K562 (cell line): Measurements from ENCODE around the gene NLRP6. TPM values are rescaled to one million over a fixed set of nuclear protein-coding genes. Genes with fewer than 3 reads are reported as not detected.
A peak's percentile ranks its signal among the peaks of the same experiment; 100 is the strongest.

Experiments used
- ADNP ChIP-seq: fragments of 200-800 bp; sonication (Bioruptor generic); IDR thresholded peaks from 2 replicates; pipeline ENCODE4 v1.6.1; 2016; ENCODE audit warnings: missing genetic modification characterization, missing compliant biosample characterization
- GABPB2 ChIP-seq: fragments of 250-450 bp; sonication (Bioruptor Pico); conservative IDR thresholded peaks from 2 replicates; pipeline ENCODE4 v1.5.1; 2021; ENCODE audit warnings: mild to moderate bottlenecking
- GATA2 ChIP-seq: sonication (generic); formaldehyde crosslinking; IDR thresholded peaks from 2 replicates; pipeline ENCODE4 v1.4.0; 2020; ENCODE audit warnings: mild to moderate bottlenecking, missing genetic modification reagents
- HDAC2 ChIP-seq: fragments of 450-650 bp; IDR thresholded peaks from 2 replicates; pipeline ENCODE4 v1.6.1; 2016; ENCODE audit warnings: mild to moderate bottlenecking
- HMGN3 ChIP-seq: IDR thresholded peaks from 2 replicates; pipeline ENCODE4 v1.6.1; 2011; ENCODE audit warnings: borderline replicate concordance, low read depth, mild to moderate bottlenecking, mixed read lengths, low read length; ENCODE audit not compliant: insufficient read length; ENCODE audit errors: extremely low read depth
- JUN ChIP-seq, 2 experiments: sonication (generic) in 1 of 2; formaldehyde crosslinking in 1 of 2; IDR thresholded peaks; 2 replicates each; pipeline versions ENCODE4 v1.6.1 to v1.8.0; 2012 to 2022; ENCODE audit warnings: borderline replicate concordance in 2 of 2, mild to moderate bottlenecking in 2 of 2, improper control_type of control experiment in 1 of 2, low read depth in 1 of 2, low read length in 1 of 2, missing genetic modification reagents in 1 of 2
- JUNB ChIP-seq: fragments of 450-650 bp; formaldehyde crosslinking; conservative IDR thresholded peaks from 2 replicates; pipeline ENCODE4 v1.4.0; 2020; ENCODE audit warnings: mild to moderate bottlenecking
- LARP7 ChIP-seq: fragments of 450-650 bp; IDR thresholded peaks from 2 replicates; pipeline ENCODE4 v1.6.1; 2016
- MED1 ChIP-seq: sonication (generic); formaldehyde crosslinking; IDR thresholded peaks from 2 replicates; pipeline ENCODE4 v1.8.1; 2023; ENCODE audit warnings: missing genetic modification reagents, borderline replicate concordance
- MYNN ChIP-seq, 2 experiments: sonication (generic); formaldehyde crosslinking in 1 of 2; IDR thresholded peaks; 2 replicates each; pipeline versions ENCODE4 v1.5.0 to v1.6.1; 2016 to 2020; ENCODE audit warnings: antibody characterized with exemption in 1 of 2, missing genetic modification reagents in 1 of 2
- NCOA4 ChIP-seq: fragments of 450-650 bp; IDR thresholded peaks from 2 replicates; pipeline ENCODE4 v1.6.1; 2018; ENCODE audit warnings: mild to moderate bottlenecking; ENCODE audit not compliant: partially characterized antibody
- NUFIP1 ChIP-seq: fragments of 450-650 bp; IDR thresholded peaks from 2 replicates; pipeline ENCODE4 v1.6.1; 2018; ENCODE audit not compliant: partially characterized antibody
- OTX1 ChIP-seq: fragments of 450-650 bp; formaldehyde crosslinking; IDR thresholded peaks from 2 replicates; pipeline ENCODE4 v1.4.0; 2022; ENCODE audit warnings: mild to moderate bottlenecking
- POU5F1 ChIP-seq: fragments of 150-350 bp; IDR thresholded peaks from 2 replicates; pipeline ENCODE4 v1.6.1; 2014; ENCODE audit warnings: borderline replicate concordance, low read length, low read depth, mild to moderate bottlenecking; ENCODE audit not compliant: partially characterized antibody
- RBFOX2 ChIP-seq: fragments of 200-400 bp; formaldehyde crosslinking; IDR thresholded peaks from 2 replicates; pipeline ENCODE4 v1.6.1; 2017; ENCODE audit warnings: low read depth, mild to moderate bottlenecking, low read length, moderate library complexity
- RNF2 ChIP-seq: sonication (generic); IDR thresholded peaks from 2 replicates; pipeline ENCODE4 v1.6.1; 2016
- SMAD3 ChIP-seq: fragments of 450-650 bp; formaldehyde crosslinking; conservative IDR thresholded peaks from 2 replicates; pipeline ENCODE4 v1.4.0; 2020; ENCODE audit warnings: mild to moderate bottlenecking
- TGIF2 ChIP-seq: sonication (generic); formaldehyde crosslinking; IDR thresholded peaks from 2 replicates; pipeline ENCODE4 v1.8.1; 2022; ENCODE audit warnings: mild to moderate bottlenecking, missing genetic modification reagents, moderate library complexity
- ZKSCAN1 ChIP-seq: fragments of 150-350 bp; IDR thresholded peaks from 2 replicates; pipeline ENCODE4 v1.6.1; 2016; ENCODE audit warnings: low read depth, low read length
- ZNF224 ChIP-seq: sonication (generic); formaldehyde crosslinking; IDR thresholded peaks from 2 replicates; pipeline ENCODE4 v1.8.0; 2022; ENCODE audit warnings: mild to moderate bottlenecking, missing genetic modification reagents
- ZNF347 ChIP-seq: fragments of 450-650 bp; formaldehyde crosslinking; IDR thresholded peaks from 2 replicates; pipeline ENCODE4 v1.4.0; 2020; ENCODE audit warnings: low read depth, mild to moderate bottlenecking, moderate library complexity
- ZNF707 ChIP-seq: fragments of 250-450 bp; sonication (Bioruptor Pico); conservative IDR thresholded peaks from 2 replicates; pipeline ENCODE4 v1.8.0; 2022; ENCODE audit warnings: inconsistent platforms, mild to moderate bottlenecking, moderate library complexity
- ZNF830 ChIP-seq: fragments of 250-450 bp; sonication (Bioruptor Pico); IDR thresholded peaks from 2 replicates; pipeline ENCODE4 v1.5.0; 2021; ENCODE audit warnings: mild to moderate bottlenecking
- polyA plus RNA-seq, 8 experiments: library from polyadenylated mRNA; depleted of rRNA in 4 of 8; stranded (reverse) in 5 of 8; unstranded in 3 of 8; fragments of >200 nt; fragmentation: Nextera tagmentation in 2 of 8; fragmentation: Illumina TruSeq in 1 of 8; extraction: Ambion mirVana in 2 of 8; extraction: Trizol in 1 of 8; gene quantifications; 2 replicates each; pipeline versions ENCODE4 v1.2.1 to v1.2.3, GENCODE V29; 2011 to 2014; ENCODE audit warnings: inconsistent platforms in 1 of 8, missing spikeins in 1 of 8
- total RNA-seq, 7 experiments: library from RNA; depleted of rRNA in 6 of 7; stranded (reverse); fragments of >200 nt in 6 of 7; fragmentation: Illumina TruSeq in 2 of 7; extraction: Trizol in 2 of 7; gene quantifications; 2 replicates each; pipeline versions ENCODE4 v1.2.1 to v1.2.3, GENCODE V29; 2011 to 2021; ENCODE audit warnings: low replicate concordance in 1 of 7
- TF ChIP-seq, protein P1 (sequence below): sonication (generic); formaldehyde crosslinking; IDR thresholded peaks from 2 replicates; pipeline ENCODE4 v1.4.0; 2020; ENCODE audit warnings: mild to moderate bottlenecking, missing genetic modification reagents
- TF ChIP-seq, protein P2 (sequence below), 2 experiments: IDR thresholded peaks; 2 replicates each; pipeline ENCODE4 v1.6.1; 2012; ENCODE audit warnings: improper control_type of control experiment in 2 of 2, low read depth in 2 of 2, low read length in 2 of 2, borderline replicate concordance in 1 of 2

Gene NLRP6
- total and polyA plus RNA-seq, 9 of the 15 experiments (the other 6 are each of a cell fraction or from before 2014, with no cell fraction given): 0.03 to 0.18 (median 0.15) TPM; not detected in 5

DNA sequence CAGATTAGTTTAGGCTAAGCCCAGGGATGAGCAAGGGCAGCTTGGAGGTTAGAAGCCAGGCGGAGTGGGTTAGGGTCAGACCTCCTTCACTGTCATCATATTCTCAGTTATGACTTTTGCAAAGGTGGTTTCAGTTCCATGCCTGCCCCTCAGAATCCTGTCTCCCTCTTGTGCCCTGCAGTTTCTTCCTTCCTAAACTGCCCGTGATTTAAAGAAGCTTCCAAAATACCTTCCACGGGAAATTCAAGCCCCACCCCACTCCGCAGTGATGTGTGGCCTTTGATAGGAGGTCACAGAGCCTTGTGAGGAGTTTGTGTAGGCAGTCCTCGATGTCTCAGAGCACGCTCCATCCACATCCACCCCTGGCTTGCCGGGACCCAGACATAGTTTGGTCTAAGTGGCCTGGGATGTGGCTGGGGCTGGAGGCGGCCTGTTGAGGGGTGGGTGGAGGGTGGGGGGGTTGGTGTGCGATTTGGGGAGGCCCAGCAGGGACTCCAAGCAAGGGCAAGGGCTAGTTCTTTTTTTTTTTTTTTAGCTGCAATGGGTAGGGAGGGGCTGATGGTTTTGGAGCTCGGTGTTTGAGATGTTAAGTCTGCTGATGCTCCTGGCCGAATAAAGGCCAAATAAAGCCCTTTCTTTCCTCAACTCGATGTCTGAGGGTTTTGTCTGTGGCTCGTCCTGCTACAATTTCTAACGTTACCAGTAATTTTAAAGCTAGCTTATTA lies 34.0 kb downstream of the NLRP6 start (continued):
- TF ChIP-seq HMGN3 (no peak), GABPB2 (no peak), SMAD3 (no peak), ADNP (tag) (no peak), OTX1 (CRISPR knock-in tag) (no peak), GATA2 (CRISPR knock-in tag) (no peak), POU5F1 (no peak), MYNN (IDR thresholded peaks at IDR 0.05) (no peak), MYNN (CRISPR knock-in tag; IDR thresholded peaks at IDR 0.05) (no peak), JUN (IDR thresholded peaks at IDR 0.05; ENCODE audit: borderline replicate concordance, low read depth, low read length) (no peak), JUN (CRISPR knock-in tag; IDR thresholded peaks at IDR 0.05; ENCODE audit: borderline replicate concordance) (no peak), JUNB (CRISPR knock-in tag) (no peak), RBFOX2 (peak; percentile 35; the same call in 1 of the 2 replicates), ZKSCAN1 (no peak), RNF2 (no peak), ZNF347 (CRISPR knock-in tag) (no peak), ZNF224 (CRISPR knock-in tag) (no peak), TGIF2 (CRISPR knock-in tag) (no peak), ZNF830 (no peak), ZNF707 (no peak), NUFIP1 (no peak), NCOA4 (no peak), LARP7 (0 out of 2 replicates have a peak, but pooled peaks have one; percentile 32), MED1 (CRISPR knock-in tag) (no peak), HDAC2 (peak; percentile 46; the same call in 1 of the 2 replicates)
- TF ChIP-seq, protein P1, sequence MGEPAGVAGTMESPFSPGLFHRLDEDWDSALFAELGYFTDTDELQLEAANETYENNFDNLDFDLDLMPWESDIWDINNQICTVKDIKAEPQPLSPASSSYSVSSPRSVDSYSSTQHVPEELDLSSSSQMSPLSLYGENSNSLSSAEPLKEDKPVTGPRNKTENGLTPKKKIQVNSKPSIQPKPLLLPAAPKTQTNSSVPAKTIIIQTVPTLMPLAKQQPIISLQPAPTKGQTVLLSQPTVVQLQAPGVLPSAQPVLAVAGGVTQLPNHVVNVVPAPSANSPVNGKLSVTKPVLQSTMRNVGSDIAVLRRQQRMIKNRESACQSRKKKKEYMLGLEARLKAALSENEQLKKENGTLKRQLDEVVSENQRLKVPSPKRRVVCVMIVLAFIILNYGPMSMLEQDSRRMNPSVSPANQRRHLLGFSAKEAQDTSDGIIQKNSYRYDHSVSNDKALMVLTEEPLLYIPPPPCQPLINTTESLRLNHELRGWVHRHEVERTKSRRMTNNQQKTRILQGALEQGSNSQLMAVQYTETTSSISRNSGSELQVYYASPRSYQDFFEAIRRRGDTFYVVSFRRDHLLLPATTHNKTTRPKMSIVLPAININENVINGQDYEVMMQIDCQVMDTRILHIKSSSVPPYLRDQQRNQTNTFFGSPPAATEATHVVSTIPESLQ (CRISPR knock-in tag): no peak
- TF ChIP-seq, protein P2, sequence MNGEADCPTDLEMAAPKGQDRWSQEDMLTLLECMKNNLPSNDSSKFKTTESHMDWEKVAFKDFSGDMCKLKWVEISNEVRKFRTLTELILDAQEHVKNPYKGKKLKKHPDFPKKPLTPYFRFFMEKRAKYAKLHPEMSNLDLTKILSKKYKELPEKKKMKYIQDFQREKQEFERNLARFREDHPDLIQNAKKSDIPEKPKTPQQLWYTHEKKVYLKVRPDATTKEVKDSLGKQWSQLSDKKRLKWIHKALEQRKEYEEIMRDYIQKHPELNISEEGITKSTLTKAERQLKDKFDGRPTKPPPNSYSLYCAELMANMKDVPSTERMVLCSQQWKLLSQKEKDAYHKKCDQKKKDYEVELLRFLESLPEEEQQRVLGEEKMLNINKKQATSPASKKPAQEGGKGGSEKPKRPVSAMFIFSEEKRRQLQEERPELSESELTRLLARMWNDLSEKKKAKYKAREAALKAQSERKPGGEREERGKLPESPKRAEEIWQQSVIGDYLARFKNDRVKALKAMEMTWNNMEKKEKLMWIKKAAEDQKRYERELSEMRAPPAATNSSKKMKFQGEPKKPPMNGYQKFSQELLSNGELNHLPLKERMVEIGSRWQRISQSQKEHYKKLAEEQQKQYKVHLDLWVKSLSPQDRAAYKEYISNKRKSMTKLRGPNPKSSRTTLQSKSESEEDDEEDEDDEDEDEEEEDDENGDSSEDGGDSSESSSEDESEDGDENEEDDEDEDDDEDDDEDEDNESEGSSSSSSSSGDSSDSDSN (IDR thresholded peaks at IDR 0.05; ENCODE audit: borderline replicate concordance in 1 of 2, low read depth in 2 of 2, low read length in 2 of 2): 0 out of 4 replicates have a peak, but pooled peaks of 1 of the 2 experiments have one; percentile 12
